H9 (cell line): ENCODE data around the gene FANCI. TPM values are rescaled to one million over a fixed set of nuclear protein-coding genes. Genes with fewer than 3 reads are reported as not detected.

Experiments used
- DNase-seq: peaks from one replicate; pipeline ENCODE4 v3.0.0-alpha.2; 2017
- H2AFZ ChIP-seq: one replicate; pipeline ENCODE4 v1.6.1; 2013; ENCODE audit warnings: mild to moderate bottlenecking, low read length, control low read depth, moderate library complexity
- H2AK5ac ChIP-seq: 2 replicates; pipeline ENCODE4 v1.6.1; 2013; ENCODE audit warnings: low read length, control low read depth, mixed read lengths; ENCODE audit not compliant: insufficient read length
- H2BK120ac ChIP-seq: one replicate; pipeline ENCODE4 v1.6.1; 2013; ENCODE audit warnings: low read depth, mild to moderate bottlenecking, low read length, control low read depth, inconsistent platforms; ENCODE audit not compliant: poor library complexity, severe bottlenecking
- H2BK12ac ChIP-seq: 2 replicates; pipeline ENCODE4 v1.6.1; 2013; ENCODE audit warnings: low read length, control low read depth, mixed read lengths, low read depth; ENCODE audit not compliant: insufficient read length
- H2BK15ac ChIP-seq: 2 replicates; pipeline ENCODE4 v1.6.1; 2013; ENCODE audit warnings: low read depth, low read length, control low read depth
- H2BK20ac ChIP-seq: one replicate; pipeline ENCODE4 v1.6.1; 2013; ENCODE audit warnings: low read depth, mild to moderate bottlenecking, low read length, control low read depth, inconsistent platforms; ENCODE audit not compliant: poor library complexity, severe bottlenecking
- H2BK5ac ChIP-seq: 2 replicates; pipeline ENCODE4 v1.6.1; 2013; ENCODE audit warnings: low read length, control low read depth, mixed read lengths; ENCODE audit not compliant: insufficient read length
- H3K14ac ChIP-seq: 2 replicates; pipeline ENCODE4 v1.6.1; 2013; ENCODE audit warnings: low read length, control low read depth; ENCODE audit not compliant: insufficient read depth
- H3K18ac ChIP-seq: 2 replicates; pipeline ENCODE4 v1.6.1; 2013; ENCODE audit warnings: low read depth, mild to moderate bottlenecking, mixed read lengths, low read length, control low read depth; ENCODE audit not compliant: insufficient read length
- H3K23ac ChIP-seq: 2 replicates; pipeline ENCODE4 v1.6.1; 2013; ENCODE audit warnings: low read length, control low read depth, mixed read lengths, low read depth; ENCODE audit not compliant: insufficient read length
- H3K23me2 ChIP-seq: 2 replicates; pipeline ENCODE4 v1.6.1; 2013; ENCODE audit warnings: low read depth, mild to moderate bottlenecking, mixed read lengths, low read length, control low read depth; ENCODE audit not compliant: insufficient read length, poor library complexity, severe bottlenecking
- H3K27ac ChIP-seq: 2 replicates; pipeline ENCODE4 v1.5.1; 2013; ENCODE audit warnings: low read length, control low read depth, mixed read lengths, low read depth; ENCODE audit not compliant: insufficient read length
- H3K27me3 ChIP-seq: 2 replicates; pipeline ENCODE4 v1.6.1; 2013; ENCODE audit warnings: low read length, control low read depth, inconsistent platforms; ENCODE audit not compliant: insufficient read depth
- H3K4ac ChIP-seq: 2 replicates; pipeline ENCODE4 v1.6.1; 2013; ENCODE audit warnings: low read depth, mild to moderate bottlenecking, control low read depth, inconsistent platforms, low read length, moderate library complexity
- H3K4me1 ChIP-seq: 2 replicates; pipeline ENCODE4 v1.6.1; 2013; ENCODE audit warnings: low read length, control low read depth, inconsistent platforms; ENCODE audit not compliant: insufficient read depth
- H3K4me2 ChIP-seq: 2 replicates; pipeline ENCODE4 v1.6.1; 2013; ENCODE audit warnings: low read length, control low read depth, mixed read lengths; ENCODE audit not compliant: insufficient read length, insufficient read depth
- H3K56ac ChIP-seq: 2 replicates; pipeline ENCODE4 v1.6.1; 2013; ENCODE audit warnings: low read depth, mild to moderate bottlenecking, mixed read lengths, low read length, control low read depth; ENCODE audit not compliant: insufficient read length
- H3K79me1 ChIP-seq: 2 replicates; pipeline ENCODE4 v1.6.1; 2013; ENCODE audit warnings: low read depth, mild to moderate bottlenecking, moderate library complexity, low read length, control low read depth, inconsistent platforms; ENCODE audit not compliant: insufficient read depth, poor library complexity, severe bottlenecking
- H3K79me2 ChIP-seq: 2 replicates; pipeline ENCODE4 v1.6.1; 2013; ENCODE audit warnings: low read length, control low read depth, inconsistent platforms; ENCODE audit not compliant: insufficient read depth
- H3K9ac ChIP-seq: 2 replicates; pipeline ENCODE4 v1.6.1; 2013; ENCODE audit warnings: low read length, control low read depth, mixed read lengths; ENCODE audit not compliant: insufficient read length; ENCODE audit errors: extremely low read depth
- H3K9me3 ChIP-seq: one replicate; pipeline ENCODE4 v1.6.1; 2013; ENCODE audit warnings: low read depth, low read length, inconsistent platforms; ENCODE audit not compliant: control insufficient read depth
- H3T11ph ChIP-seq: one replicate; pipeline ENCODE4 v1.6.1; 2013; ENCODE audit warnings: mild to moderate bottlenecking, low read length, control low read depth, inconsistent platforms
- H4K20me1 ChIP-seq: one replicate; pipeline ENCODE4 v1.6.1; 2013; ENCODE audit not compliant: control insufficient read depth, insufficient read length, insufficient read depth
- H4K5ac ChIP-seq: 2 replicates; pipeline ENCODE4 v1.6.1; 2013; ENCODE audit warnings: low read depth, mild to moderate bottlenecking, mixed read lengths, low read length, control low read depth; ENCODE audit not compliant: insufficient read length
- H4K8ac ChIP-seq: replicated peaks from 2 replicates; pipeline ENCODE4 v1.6.1; 2013; ENCODE audit warnings: low read length, control low read depth, mixed read lengths, low read depth; ENCODE audit not compliant: insufficient read length
- H4K91ac ChIP-seq: 2 replicates; pipeline ENCODE4 v1.6.1; 2013; ENCODE audit warnings: low read depth, mild to moderate bottlenecking, moderate library complexity, mixed read lengths, low read length, control low read depth; ENCODE audit not compliant: insufficient read length
- H3K27ac Mint-ChIP-seq, 3 experiments: 2 replicates in 2 of 3; 3 replicates in 1 of 3; pipeline ENCODE4 v1.8.0; 2020 to 2021; ENCODE audit warnings: mixed read lengths in 3 of 3, mild to moderate bottlenecking in 1 of 3, moderate library complexity in 1 of 3
- H3K27me3 Mint-ChIP-seq: 2 replicates; pipeline ENCODE4 v1.8.0; 2021; ENCODE audit warnings: low read depth, mild to moderate bottlenecking, moderate library complexity, mixed read lengths
- H3K36me3 Mint-ChIP-seq, 3 experiments: 2 replicates in 2 of 3; 3 replicates in 1 of 3; pipeline ENCODE4 v1.8.0; 2020 to 2021; ENCODE audit warnings: low read depth in 3 of 3, mixed read lengths in 3 of 3; ENCODE audit not compliant: insufficient read depth in 1 of 3
- H3K4me1 Mint-ChIP-seq, 2 experiments: 2 replicates each; pipeline ENCODE4 v1.8.0; 2020; ENCODE audit warnings: mixed read lengths in 2 of 2
- H3K4me3 Mint-ChIP-seq, 2 experiments: 2 replicates in 1 of 2; 3 replicates in 1 of 2; pipeline ENCODE4 v1.8.0; 2020 to 2021; ENCODE audit warnings: mild to moderate bottlenecking in 2 of 2, mixed read lengths in 2 of 2, moderate library complexity in 1 of 2
- H3K9me3 Mint-ChIP-seq, 2 experiments: 2 replicates in 1 of 2; 3 replicates in 1 of 2; pipeline ENCODE4 v1.8.0; 2020; ENCODE audit warnings: mild to moderate bottlenecking in 2 of 2, mixed read lengths in 2 of 2, moderate library complexity in 1 of 2
- whole genome bisulfite sequencing: extraction: QIAGEN DNeasy Blood & Tissue Kit; methylation state at CpG from one replicate; pipeline ENCODE4 v1.1.7; 2013; ENCODE audit warnings: missing lambda C conversion rate, low lambda C conversion rate, mixed read lengths; ENCODE audit not compliant: insufficient read length; ENCODE audit errors: extremely low coverage; 5-methylcytosine and 5-hydroxymethylcytosine counted together
- microRNA-seq: library from miRNA; unstranded; fragments of <30 nt; microRNA quantifications from one replicate; pipeline ENCODE4, GENCODE V29; 2020; ENCODE audit warnings: borderline microRNAs expressed
- total RNA-seq: library from RNA; stranded (reverse); gene quantifications from 2 replicates; pipeline ENCODE4 v1.2.1, GENCODE V29; 2021
- TF ChIP-seq, protein P1 (sequence below): fragments of 200-600 bp; sonication (generic); conservative IDR thresholded peaks from 3 replicates; pipeline ENCODE4 v1.8.0; 2021; ENCODE audit warnings: antibody characterized with exemption, mild to moderate bottlenecking

Gene FANCI
- total RNA-seq, 1 experiment from 2014 or later, result 106 TPM

DNA sequence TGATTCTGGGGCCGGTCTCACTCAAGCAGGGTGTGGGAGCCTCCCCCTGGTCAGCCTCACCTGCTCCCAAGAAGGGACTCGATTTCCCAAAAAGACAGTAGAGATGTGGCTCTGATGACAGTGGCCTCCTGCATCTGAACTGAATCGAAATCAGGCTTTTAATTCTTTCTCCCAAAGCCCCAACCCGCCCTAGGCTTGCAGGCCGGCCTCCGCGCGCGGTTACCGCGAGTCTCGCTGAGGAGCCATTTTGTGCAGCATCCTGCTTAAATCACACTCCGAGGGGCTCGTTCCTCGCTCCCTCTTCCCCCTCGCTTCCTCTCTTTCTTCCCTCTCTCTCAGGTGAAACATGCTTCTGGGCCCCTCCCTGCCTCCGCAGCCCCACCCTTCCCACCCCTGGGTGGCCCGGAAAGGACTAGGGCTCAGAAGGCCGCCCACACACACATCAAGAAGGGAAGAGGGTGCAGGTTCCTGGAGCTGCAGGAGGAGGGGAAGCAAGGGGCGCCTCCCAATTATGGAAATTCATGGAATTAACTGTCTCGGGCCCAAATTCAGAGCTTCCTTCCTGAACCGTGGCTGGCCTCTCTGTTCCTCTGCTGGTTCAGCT lies 121.8 kb downstream of the FANCI start:
- H2BK12ac ChIP-seq, result no peak overlapping the region
- no peaks in the 10 kb centered on the region for H3K36me3 Mint-ChIP-seq
- no peak overlapping the region for H3K56ac ChIP-seq
- no peaks in the 10 kb centered on the region for H3K9me3 ChIP-seq
- no peak overlapping the region for H2BK20ac ChIP-seq
- no CpG with 5 or more reads among the region's 22 CpGs for WGBS
- H4K20me1 ChIP-seq, result no peaks in the 10 kb centered on the region
- H3K4me1 Mint-ChIP-seq, result peaks cover 20 to 37% of the 10 kb centered on the region in 2 experiments
- H3K27ac ChIP-seq, result no peak overlapping the region
- no peaks in the 10 kb centered on the region; the same call in 1 of the 2 replicates for H3K4me1 ChIP-seq
- no peaks in the 10 kb centered on the region for H3K79me2 ChIP-seq
- no peak overlapping the region for H2AK5ac ChIP-seq
- no peak overlapping the region for H2BK5ac ChIP-seq
- H3K23me2 ChIP-seq, result no peaks in the 10 kb centered on the region
- H4K8ac ChIP-seq, result no peak overlapping the region
- no peak overlapping the region for H3K27ac Mint-ChIP-seq
- peaks cover 99% of the 10 kb centered on the region for H3K27me3 ChIP-seq
- no peak overlapping the region for H2BK15ac ChIP-seq
- no peak overlapping the region for H3K4ac ChIP-seq
- H3K14ac ChIP-seq, result no peak overlapping the region
- no peak overlapping the region for H3K4me2 ChIP-seq
- H3K18ac ChIP-seq, result no peak overlapping the region
- H4K91ac ChIP-seq, result no peak overlapping the region
- no peak for DNase-seq
- peaks cover 7 to 8% of the 10 kb centered on the region in 2 experiments; a peak in 3 of 5 replicates for H3K9me3 Mint-ChIP-seq
- TF ChIP-seq, protein P1, sequence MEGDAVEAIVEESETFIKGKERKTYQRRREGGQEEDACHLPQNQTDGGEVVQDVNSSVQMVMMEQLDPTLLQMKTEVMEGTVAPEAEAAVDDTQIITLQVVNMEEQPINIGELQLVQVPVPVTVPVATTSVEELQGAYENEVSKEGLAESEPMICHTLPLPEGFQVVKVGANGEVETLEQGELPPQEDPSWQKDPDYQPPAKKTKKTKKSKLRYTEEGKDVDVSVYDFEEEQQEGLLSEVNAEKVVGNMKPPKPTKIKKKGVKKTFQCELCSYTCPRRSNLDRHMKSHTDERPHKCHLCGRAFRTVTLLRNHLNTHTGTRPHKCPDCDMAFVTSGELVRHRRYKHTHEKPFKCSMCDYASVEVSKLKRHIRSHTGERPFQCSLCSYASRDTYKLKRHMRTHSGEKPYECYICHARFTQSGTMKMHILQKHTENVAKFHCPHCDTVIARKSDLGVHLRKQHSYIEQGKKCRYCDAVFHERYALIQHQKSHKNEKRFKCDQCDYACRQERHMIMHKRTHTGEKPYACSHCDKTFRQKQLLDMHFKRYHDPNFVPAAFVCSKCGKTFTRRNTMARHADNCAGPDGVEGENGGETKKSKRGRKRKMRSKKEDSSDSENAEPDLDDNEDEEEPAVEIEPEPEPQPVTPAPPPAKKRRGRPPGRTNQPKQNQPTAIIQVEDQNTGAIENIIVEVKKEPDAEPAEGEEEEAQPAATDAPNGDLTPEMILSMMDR, result no peak
- H3K9ac ChIP-seq, result no peak overlapping the region
- H3K23ac ChIP-seq, result no peak overlapping the region
- H3T11ph ChIP-seq, result no peak overlapping the region
- H4K5ac ChIP-seq, result no peak overlapping the region
- peaks cover 100% of the 10 kb centered on the region for H3K27me3 Mint-ChIP-seq
- H2BK120ac ChIP-seq, result no peak overlapping the region
- no peaks in the 10 kb centered on the region for H3K79me1 ChIP-seq
- no peak overlapping the region for H2AFZ ChIP-seq
- H3K4me3 Mint-ChIP-seq, result peak overlapping the region in 1 of 2 experiments; percentile 57; a peak in 3 of 5 replicates

Small RNA genes within 50 kb of the gene (microRNA-seq; reads per million reads assigned to microRNA genes)
- not detected for gene MIR6766

Other genes starting within 250 kb of the FANCI start
- gene ABHD2, start 155.5 kb upstream of the FANCI start, total RNA-seq, result 15.6 and 17.5 TPM in 2 replicates
- not detected in 2 replicates for gene RLBP1, start 22.4 kb upstream of the FANCI start, total RNA-seq
- 57.7 and 60.3 TPM in 2 replicates for gene POLG, start 90.8 kb downstream of the FANCI start, total RNA-seq